Measurements from ENCODE around the gene GCN1.

Gene GCN1

DNA sequence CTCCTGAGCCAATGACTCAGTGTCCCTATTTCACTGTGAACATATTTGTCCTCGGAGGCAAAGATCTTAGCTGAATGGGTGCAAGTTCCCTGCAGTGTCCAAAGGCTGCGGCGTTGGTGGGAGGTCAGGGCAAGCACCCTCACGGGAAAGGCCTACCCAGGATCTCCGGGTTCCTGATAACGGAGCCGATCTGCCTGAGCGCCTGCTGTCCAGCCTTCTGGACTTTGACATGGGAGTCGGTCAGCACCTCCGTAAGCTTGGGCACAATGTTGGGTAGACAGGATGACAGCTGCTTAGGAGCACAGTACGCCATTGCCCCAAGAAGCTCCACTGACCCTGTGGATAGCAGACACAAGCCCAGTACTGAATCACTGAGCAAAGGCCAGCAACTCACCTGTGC is 46.5 kb downstream of the GCN1 start:
- DNase-seq (ENCODE audit: low read depth, low spot score) = no peak

DNA sequence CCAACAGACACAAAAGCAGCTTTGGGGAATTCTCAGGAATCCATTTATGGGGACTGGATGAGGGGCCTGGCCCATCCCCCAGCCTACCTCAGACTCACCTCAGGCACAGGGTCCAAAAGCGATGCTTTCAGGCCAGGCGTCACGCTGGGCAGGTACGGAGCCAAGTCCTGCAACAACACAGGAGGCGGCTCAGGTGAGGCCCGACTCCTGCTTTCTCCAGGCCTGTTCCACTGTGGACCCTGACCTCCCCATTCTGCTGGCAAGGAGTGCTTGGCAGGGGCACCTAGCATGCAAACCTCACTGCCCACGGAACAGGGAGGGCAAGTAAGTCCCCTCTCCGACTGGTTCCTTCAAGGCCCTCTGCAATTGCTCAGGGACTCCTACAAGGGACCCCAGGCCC is 49.4 kb downstream of the GCN1 start:
- DNase-seq (ENCODE audit: low read depth, low spot score) = no peak

DNA sequence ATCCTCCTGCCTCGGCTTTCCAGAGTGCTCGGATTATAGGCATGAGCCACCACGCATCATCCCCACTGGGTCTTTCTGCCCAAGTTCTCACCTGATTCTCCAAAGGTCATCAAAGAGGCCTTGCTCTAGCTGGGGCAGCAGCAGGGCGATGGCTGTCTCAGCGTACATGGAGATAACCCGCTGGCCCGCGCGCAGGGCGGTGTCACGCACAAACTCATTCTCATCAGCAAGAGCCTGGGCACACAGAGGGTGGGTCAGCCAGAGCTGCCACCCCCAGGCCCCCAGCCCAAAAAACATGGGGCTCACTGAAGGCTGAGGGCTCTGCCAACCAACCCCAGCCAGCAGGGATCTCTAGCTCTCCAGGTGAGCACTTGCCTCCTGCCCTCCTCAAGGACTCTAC is 50.3 kb downstream of the GCN1 start:
- DNase-seq (ENCODE audit: low read depth, low spot score) = no peak

DNA sequence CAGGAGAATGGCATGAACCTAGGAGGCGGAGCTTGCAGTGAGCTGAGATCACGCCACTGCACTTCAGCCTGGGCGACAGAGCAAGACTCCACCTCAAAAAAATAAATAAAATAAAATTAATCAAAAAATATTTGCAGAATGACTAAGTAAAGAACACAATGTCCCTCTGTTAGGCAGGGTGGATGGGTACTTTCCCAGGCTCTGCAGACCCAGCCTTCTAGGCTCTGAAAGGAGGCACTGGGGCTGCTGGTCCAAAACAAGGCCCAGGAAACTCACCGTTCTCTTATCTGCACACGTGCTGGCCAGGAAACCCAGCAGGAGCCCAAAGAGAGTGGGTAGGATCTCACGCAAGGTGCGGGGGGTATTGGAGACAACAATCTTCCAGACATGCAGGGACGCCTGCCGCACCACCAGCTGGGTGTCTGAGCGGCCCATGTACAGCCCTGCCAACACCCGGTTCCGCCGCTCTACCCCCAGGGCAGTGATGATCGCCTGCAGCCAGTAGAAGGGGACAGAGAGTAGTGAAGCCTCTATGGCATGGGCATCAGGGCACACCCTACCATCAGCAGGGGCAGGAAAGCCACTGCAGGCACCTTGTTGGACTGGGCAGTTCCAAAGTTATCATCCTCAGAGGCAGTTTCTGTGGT is 52.2 kb downstream of the GCN1 start:
- DNase-seq (ENCODE audit: low read depth, low spot score) = no peak

DNA sequence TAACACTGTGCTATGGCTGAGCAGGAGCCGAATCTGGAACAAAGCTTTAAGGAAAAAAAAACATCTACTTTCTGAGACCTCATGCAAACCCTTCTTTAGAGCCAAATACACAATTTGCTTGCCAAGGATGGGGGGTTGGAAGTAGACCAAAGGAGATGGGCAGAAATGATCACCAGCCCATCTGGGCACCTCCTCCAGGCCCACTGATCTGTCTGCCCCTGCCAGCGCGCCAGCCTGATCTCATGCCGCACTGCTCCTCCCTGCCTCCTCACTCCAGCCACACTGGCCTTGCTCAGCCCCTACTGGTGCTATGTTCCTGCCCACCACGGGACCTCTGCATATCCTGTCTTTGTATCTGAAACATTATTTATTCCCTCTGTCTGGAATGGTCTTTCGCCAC is 53.2 kb downstream of the GCN1 start:
- DNase-seq (ENCODE audit: low read depth, low spot score) = no peak

DNA sequence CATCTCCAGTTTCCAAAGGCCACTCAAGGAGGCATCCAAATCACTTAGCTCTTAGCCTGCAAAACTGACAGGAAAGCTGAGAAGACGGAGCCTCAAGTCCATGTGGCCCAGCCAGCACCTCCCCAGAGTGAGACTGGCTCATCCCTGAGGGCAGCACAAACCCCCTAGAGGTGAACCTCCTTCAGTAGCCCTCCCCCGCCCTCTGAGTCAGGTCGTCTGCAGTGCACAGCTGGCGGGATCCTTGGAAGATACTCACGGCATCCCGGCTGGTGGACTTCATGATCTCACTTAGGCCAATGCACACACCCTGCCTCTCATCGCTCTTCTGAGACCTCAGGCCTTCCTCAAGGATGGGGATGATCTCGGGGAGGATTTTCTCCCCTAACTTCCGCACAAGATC is 53.9 kb downstream of the GCN1 start:
- DNase-seq (ENCODE audit: low read depth, low spot score) = no peak

DNA sequence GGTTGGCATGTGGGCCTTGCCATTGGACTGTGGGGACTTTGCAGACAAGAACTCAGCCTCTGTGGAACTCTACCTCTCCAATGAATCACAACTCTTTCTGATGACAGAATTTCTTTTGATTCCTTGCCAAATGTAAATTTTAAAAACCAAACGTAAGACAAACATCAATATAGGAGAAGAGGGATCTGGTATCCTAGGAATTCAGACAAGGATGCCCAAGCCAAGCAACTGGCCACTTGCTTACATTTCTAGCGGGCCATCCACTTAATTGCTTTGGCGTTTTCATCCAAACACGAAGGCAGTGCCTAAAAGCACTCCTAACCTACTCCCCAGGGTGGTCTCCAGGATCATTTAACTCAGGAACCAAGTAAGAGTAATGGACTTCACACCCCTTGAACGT is 54.6 kb downstream of the GCN1 start:
- no peak for DNase-seq (ENCODE audit: low read depth, low spot score)

DNA sequence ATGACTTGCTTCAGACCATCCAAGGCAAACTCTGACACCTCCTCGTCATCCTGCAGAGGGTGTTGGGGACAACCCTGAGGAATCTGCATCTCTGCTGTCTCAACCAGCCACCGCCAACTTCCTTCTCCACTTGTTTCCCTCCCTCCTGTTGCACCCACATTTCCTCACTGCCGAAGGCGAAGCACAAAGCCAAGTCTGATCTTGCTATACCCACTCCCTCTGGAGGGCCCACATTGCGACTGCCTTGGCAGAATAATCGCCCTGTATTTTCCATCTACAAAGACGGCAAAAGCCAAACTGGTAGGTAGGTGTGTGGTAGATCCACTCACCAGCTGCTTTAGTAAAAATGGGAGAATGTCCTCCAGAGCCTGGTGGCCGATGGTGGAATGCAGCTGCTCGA is 56.1 kb downstream of the GCN1 start:
- DNase-seq (ENCODE audit: low read depth, low spot score) = no peak

DNA sequence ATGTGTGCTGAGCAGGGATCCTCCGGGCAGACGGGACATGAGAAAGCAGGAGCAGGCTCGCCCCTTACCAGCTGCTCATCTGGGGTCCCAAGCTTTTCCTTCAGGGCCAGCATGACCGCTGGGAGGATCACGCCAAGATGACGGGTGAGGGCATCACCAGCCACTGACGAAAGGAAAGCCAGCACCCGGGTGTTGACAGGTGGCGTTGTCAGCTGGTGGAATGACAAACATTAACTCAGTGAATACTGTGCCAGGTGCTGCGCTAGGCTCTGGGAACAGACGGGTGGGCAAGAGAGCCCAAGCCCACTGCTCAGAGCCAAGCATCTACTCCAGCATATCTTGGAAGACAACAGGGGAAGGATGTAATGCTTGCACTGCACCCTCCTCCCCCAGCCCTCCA is 56.7 kb downstream of the GCN1 start:
- no peak for DNase-seq (ENCODE audit: low read depth, low spot score)

DNA sequence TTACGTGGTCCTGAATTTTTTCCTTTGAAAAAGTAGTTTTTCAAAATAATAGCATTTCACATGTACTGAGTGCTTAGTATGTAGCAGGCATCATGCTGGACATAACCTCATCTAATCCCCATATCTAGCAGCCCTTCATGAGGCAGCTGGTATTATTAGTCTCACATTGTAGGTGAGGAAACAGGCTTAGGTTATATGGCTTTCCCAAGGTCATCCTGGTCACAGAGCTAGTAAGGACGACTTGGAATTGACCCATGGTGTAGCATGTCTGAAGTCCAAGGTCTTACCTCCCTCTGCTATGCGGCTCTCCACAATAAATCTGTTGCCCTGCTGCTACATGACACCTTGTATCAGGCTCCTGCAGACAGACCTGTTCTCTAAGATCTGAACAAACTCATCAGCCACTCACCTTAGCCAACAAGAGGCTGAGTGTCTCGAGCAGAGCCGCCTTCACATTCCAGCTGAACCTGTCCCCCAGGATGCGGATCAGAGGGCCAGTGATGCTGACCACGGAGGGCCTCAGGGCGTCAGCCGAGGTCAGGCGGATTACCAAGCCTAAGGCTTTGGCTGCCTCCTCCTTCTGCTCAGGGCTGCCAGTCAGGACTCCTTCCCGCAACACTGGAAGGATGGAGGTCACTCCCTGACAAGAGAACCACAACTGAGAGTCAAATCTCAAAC is 58.3 kb downstream of the GCN1 start:
- DNase-seq (ENCODE audit: low read depth, low spot score) = no peak

DNA sequence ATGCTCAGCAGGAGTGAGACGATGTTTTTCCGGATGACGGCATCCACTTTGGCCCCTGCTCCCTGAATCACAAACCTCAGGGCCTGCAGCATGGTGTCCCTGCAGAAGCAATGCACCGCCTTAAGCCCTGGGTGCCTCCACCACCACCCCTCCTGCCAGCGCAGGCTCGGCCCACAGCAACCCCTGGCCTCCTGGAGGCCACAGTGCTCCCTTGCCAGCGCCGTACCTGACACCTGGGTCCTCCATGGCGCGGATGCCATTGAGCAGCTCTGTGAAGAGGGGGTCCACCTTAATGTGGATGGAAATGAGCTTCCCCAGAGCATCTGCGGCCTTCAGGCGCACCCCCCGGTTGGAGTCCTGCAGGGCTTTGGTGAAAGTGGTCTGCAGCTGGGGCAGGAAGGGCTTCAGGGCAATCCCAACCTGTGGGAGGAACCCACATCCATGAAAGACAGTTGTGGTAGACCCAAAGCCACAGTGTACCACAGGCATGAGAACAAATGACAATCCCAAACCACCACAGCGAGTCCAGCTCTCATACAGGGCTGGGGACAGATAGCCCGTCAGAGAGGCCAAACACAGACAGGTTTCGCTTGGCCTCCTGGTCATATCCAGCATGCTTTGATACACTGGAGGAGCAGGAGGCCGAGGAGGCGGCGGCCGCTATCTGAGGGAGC is 60.1 kb downstream of the GCN1 start:
- DNase-seq (ENCODE audit: low read depth, low spot score) = no peak

DNA sequence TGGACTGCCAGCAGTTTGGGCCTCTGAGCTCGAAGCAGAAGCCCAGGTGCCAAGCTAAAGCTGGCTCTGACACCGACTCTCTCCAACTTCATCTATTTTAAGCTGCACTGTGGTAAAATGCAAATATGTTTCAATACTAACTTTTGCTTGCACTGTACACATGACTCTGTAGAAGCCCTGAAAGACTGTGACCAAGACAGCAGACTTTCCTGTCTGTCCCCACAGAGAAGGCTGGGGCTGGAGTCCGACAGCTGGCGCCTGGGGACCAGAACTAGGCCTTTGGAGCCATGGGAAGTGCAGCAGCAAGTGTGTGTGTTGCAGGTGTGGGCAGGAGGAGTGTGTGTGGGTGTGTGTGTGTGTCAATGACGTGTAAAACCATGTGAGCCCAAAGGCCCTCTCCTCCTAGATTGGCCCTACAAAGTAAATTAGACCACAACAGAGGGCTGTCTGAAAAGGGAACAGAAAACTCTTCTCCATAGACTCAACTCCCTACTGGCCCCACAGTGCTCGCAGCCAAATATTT is 61.6 kb downstream of the GCN1 start:
- no peak for DNase-seq (ENCODE audit: low read depth, low spot score)

DNA sequence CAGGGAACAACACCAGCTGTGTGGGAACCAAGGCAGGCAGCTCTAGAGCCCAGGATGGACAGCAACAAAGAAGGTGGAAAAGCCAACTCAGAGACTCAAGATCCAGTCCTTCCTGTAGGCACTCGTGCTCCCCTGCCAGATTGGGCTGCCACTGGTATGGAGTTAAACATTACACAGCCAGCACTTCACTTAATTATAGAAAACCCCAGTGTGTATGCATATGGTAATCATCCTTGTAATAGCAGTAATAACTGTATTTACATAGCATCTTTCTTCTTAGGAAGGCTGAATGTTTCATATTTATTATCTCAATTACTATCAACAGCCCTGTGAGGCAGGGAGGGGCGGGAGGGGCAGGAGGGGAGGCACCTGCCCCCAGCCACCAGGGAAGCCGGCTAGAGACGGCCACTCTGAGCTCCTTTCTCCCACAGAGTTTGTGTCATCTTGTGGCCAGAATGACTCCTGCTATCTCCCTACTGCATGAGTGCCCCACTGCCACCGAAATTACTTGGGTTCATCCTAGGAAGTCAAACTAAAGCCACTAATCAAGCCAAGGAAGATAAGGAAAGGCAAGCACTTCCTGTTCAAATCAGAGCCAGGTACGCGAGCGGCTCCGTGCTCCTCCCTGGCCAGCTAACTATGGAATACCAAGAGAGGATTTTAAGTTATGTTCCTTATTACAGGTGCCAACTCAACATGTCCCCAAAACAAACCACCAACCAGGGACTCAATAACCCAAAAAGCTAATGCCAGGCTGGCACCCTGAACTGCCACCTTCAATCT is 62.3 kb downstream of the GCN1 start:
- no peak for DNase-seq (ENCODE audit: low read depth, low spot score)

DNA sequence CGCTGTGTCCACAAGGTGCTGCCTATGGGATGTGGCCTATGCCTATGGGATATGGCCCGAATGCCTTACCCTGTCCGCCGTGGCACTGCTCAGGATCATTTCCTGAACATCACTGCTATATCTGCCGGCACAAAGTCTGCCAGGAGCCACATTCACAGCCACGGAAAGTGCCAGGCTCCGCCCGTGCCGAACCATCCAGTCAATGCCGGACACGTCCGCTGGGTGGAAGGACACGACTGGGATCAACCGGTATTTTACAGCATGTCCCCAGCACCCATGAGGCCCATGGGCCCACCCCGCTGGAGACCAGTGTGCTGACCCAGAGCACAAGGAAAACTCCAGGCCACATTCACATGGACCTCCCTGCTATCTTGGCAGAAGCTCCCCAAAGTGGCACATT is 63.4 kb downstream of the GCN1 start:
- DNase-seq (ENCODE audit: low read depth, low spot score) = no peak

DNA sequence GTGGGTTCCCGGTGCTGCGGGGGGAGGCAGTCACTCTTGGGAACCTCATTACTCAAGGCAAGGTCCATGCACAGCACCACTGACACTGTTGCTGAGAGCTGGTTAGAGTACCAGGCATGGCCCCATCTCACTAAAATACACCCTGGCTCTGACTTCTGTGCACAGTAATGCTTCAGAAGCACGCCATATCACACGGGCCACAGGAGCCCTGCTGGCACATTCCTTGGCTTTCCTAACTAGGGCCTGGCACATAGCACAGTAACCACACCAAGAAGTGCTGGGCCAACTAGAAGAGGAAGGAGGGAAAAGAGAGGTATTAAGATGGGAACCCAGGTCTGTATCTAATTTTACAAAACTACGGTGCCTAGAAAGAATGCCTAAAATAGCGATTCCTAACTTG is 64.5 kb downstream of the GCN1 start:
- DNase-seq (ENCODE audit: low read depth, low spot score) = no peak

DNA sequence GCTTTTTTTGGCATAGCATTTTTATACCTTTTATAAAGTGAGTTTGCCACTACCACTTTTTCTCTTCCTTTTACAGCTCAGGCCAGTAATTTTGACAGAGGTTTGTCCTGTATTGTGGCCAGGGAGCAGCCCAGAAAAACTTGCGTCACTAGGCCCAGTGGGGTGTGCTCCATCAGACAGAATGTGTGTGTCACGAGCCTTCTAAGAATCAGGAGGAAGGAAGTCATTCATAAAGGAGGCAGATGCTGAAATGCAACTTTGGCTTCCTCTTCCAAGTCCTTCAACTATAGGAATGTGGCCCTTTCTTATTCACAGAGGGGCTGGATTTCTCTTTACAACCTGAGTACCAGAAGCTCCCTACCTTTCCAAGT is 67.9 kb downstream of the GCN1 start:
- DNase-seq (ENCODE audit: low read depth, low spot score) = no peak

DNA sequence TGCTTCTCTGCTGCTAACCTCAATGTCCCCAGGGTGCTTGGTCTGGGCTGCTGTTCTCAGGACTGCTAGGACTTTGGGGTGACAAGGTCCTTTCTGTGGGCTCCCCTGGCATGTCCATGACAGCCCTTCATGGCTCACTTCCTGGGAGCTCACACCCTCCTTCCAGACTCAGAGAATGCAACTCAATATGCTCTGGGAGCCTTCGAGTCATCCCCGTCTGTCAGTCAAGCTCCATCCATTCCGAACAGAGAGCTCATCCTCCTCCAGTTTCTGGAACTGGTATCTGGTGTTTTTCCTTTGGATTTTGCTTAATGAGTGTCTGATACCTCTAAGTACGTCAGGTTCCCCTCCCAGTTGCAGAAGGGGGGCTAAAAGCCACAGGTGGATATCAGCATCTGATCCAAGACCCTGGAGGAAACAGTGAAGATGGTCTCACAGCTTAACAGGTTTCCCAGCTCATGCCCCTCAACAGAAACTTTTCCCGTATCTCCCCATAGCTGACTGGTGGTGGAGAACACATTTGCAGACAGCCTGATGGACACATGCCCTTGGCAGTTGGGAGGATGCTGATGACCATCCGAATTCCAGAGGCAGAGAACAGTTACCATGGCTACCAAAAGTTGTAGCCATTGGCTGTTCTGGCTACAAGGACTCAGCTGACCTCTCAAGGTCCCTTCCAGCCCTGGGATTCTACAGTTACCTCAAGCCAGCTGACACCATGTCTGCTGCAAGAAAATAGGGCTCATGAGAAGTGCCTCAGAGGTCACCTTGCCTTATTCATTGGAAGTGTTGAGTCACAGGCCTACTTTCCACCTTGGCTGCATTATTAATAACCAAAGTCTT is 68.5 kb downstream of the GCN1 start:
- no peak for DNase-seq (ENCODE audit: low read depth, low spot score)

DNA sequence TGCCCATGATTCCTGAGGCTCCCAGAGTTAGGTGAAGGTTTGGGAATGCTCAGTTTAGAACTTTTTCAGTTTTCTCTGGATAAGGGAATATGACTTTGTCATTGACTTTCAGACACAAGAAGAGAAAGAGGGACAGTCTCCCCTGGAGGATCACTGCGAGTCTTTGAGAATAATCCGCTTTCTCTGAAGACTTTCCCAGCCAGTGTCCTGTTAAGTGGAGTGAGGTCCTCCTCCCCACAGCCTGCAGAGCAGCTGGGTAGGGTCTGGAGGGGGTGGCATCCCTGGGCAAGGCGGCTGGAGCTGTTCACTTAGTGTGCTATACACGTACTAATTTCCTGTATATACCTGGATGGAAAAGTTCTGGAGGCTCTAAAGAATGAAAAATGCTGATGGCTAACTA is 69.5 kb downstream of the GCN1 start:
- DNase-seq (ENCODE audit: low read depth, low spot score) = no peak

DNA sequence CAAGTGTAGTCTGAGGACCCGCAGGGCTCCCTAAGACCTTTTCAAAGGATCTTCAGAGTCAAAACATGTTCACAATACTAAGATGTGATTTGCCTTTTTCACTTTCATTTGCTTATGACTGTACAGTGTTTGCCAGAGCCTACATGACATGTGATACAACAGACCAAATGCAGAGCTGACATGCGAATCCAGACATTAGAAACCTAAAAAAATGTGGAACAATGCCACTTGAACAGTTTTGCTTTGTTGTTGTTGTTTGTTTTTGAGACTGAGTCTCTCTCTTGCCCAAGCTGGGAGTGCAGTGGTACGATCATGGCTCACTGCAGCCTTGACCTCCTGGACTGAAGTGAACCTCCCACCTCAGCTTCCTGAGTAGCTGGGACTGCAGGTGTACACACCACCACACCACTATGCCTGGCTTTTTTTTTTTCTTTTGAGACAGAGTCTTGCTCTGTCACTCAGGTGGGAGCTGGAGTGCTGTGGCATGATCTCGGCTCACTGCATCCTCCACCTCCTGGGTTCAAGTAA is 72.7 kb downstream of the GCN1 start:
- no peak for DNase-seq (ENCODE audit: low read depth, low spot score)

DNA sequence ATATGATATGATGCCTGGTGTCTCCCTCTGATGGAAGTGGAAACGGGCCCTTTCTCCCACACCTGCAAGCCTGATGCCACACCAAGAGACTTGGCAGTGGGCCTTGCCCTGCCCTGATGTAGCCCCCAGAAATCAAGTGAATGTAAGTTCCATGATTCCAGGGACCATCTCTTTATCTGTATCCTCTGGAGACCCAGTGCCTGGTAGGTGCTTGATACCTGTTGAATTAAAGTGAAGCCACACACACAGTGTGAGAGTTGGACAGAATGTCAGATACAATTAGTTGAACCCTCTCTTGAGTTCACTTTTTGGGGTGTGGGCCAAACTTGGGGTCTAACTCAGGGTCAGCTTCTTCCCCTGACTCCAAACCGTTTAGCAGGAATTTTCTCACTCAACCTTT is 73.2 kb downstream of the GCN1 start:
- DNase-seq (ENCODE audit: low read depth, low spot score) = no peak

Data from activated naive CD8-positive, alpha-beta T cell treated with anti-CD3 and anti-CD28 coated beads, Interleukin-2, amount 50 U/mL, for 16 hours (primary cell).